ENCODE measurements around the gene CASZ1.

GRCh38 chr1:10612436-10613160, 183.8 kb downstream of the CASZ1 start:
- TF ChIP-seq CTCF (IDR thresholded peaks at IDR 0.05): no peak
- TF ChIP-seq POLR2A (IDR thresholded peaks at IDR 0.05): no peak

All from lower leg skin (tissue), 3 donors.